Cardiac muscle cell (in vitro differentiated cells and primary cell): ENCODE data around the gene HIGD1B. TPM values are rescaled to one million over a fixed set of nuclear protein-coding genes. Genes with fewer than 3 reads are reported as not detected.

ENCODE experiments used
- DNase-seq, 2 donors: peaks; one replicate each; pipeline versions ENCODE4 v3.0.0 to v3.0.0-alpha.2; 2010 to 2017; ENCODE audit warnings: low read depth in 1 of 2, low spot score in 1 of 2
- H3K27ac ChIP-seq: fragments of 200-600 bp; sonication (generic); 2 replicates; pipeline ENCODE4 v1.5.1; 2016
- H3K27me3 ChIP-seq: fragments of 200-600 bp; sonication (generic); 2 replicates; pipeline ENCODE4 v1.6.0; 2016; ENCODE audit warnings: control low read depth
- H3K36me3 ChIP-seq: fragments of 200-600 bp; sonication (generic); 2 replicates; pipeline ENCODE4 v1.5.1; 2016; ENCODE audit warnings: control low read depth
- H3K4me1 ChIP-seq: fragments of 200-600 bp; sonication (generic); 2 replicates; pipeline ENCODE4 v1.8.1; 2017; ENCODE audit warnings: low read depth, mild to moderate bottlenecking, mixed run types
- H3K4me3 ChIP-seq: fragments of 200-600 bp; sonication (generic); 2 replicates; pipeline ENCODE4 v1.5.1; 2016; ENCODE audit warnings: mild to moderate bottlenecking
- H3K9me3 ChIP-seq: fragments of 200-600 bp; sonication (generic); 2 replicates; pipeline ENCODE4 v1.5.1; 2017; ENCODE audit warnings: low read depth, mild to moderate bottlenecking, control low read depth
- CTCF ChIP-seq: IDR thresholded peaks from 2 replicates; pipeline ENCODE4 v1.5.1; 2012; ENCODE audit warnings: low read depth, mild to moderate bottlenecking, low read length
- polyA plus RNA-seq: library from polyadenylated mRNA; unstranded; fragments of >200 nt; fragmentation: Nextera tagmentation; extraction: Ambion mirVana; gene quantifications from 2 replicates; pipeline ENCODE4 v1.2.1, GENCODE V29; 2016
- total RNA-seq: library from RNA; depleted of rRNA; stranded (reverse); fragments of >200 nt; gene quantifications from 2 replicates; pipeline ENCODE4 v1.2.3, GENCODE V29; 2016

Gene HIGD1B
- total and polyA plus RNA-seq, 2 experiments from 2014 or later: 0.55 TPM; not detected in 1

DNA sequence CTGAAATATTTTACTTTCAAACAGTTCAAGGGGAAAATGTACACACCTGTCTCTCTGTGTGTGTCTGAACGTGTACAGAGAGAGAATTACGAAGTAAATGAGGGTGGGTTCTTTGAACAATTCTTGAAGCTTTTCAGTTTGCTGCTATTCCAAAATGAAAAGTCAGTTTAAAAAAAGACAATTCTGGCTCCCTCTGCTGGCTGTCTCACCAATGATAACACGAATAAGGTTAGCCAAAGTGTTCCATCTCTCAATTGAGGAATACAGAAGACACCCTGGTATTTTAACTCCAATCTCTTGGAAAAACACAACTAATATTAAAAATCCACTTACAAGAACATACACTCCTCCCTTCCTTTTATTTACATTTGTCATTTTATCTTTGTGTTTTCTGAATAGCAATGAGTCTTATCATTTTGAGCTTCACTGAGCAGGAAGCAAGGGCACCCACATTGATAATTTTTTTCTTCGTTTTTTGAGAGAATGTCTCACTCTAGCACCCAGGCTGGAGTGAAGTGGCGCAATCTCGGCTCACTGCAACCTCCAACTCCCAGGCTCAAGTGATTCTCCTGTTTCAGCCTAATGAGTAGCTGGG is 31.0 kb downstream of the HIGD1B start:
- no peaks in the 10 kb centered on the region for H3K27me3 ChIP-seq
- H3K4me1 ChIP-seq: no peaks in the 10 kb centered on the region
- TF ChIP-seq CTCF: peak; percentile 69
- H3K27ac ChIP-seq: no peak overlapping the region
- peaks cover 63% of the 10 kb centered on the region for H3K36me3 ChIP-seq
- no peaks in the 10 kb centered on the region for H3K9me3 ChIP-seq
- no peak overlapping the region for H3K4me3 ChIP-seq
- peak; percentile 58 to 59 for DNase-seq

- Histone ChIP-seq H3K27ac (no peak overlapping the region), H3K9me3 (no peaks in the 10 kb centered on the region), H3K36me3 (peaks cover 65% of the 10 kb centered on the region), H3K4me1 (no peaks in the 10 kb centered on the region), H3K4me3 (no peak overlapping the region), H3K27me3 (no peaks in the 10 kb centered on the region)
- no peak for TF ChIP-seq CTCF
- no peak for DNase-seq
Measured at GRCh38 chr17:44879376-44879775, 31.7 kb downstream of the HIGD1B start.

DNA sequence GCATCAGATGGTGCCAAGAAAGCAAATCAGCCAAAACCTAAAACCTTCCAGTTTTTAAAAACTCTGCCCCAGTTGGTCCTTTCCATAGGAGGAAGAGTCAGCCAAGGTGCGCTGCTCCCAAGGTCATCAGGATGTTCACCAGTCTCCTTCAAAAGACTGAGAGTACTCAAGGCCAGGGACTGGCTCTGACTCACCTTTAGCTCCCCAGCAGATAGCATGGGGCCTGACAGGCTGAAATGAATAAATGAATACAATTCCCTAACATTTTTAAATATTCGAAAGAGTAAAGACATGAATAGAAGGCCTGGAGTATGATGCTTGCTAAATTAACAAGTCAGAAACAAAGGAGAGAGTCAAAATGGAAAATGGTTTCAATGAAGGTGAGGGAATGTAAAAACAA is 32.4 kb downstream of the HIGD1B start:
- DNase-seq: no peak
- TF ChIP-seq CTCF: no peak
- no peaks in the 10 kb centered on the region for H3K9me3 ChIP-seq
- no peak overlapping the region for H3K4me3 ChIP-seq
- H3K27ac ChIP-seq: no peak overlapping the region
- no peaks in the 10 kb centered on the region for H3K4me1 ChIP-seq
- peaks cover 66% of the 10 kb centered on the region for H3K36me3 ChIP-seq
- H3K27me3 ChIP-seq: no peaks in the 10 kb centered on the region

DNA sequence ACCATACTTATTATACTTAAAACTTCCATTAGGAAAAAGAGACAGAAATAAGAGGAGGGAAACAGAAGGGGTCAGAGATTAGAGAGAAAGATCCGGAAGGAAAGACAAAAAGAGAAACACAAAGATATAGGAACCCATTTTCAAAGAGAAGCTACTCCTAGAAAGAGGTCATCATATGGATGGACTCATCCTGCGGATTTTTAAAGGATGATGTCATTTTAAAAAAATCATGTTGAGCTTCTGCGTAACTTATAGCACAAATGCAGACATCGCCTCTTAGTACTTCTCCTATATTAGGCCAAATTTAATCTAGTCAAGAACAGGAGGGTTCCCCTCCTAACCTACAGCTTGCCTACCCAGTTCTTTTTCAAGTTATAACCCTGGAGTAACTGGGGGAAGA is 33.5 kb downstream of the HIGD1B start:
- Histone ChIP-seq H3K27ac (no peak overlapping the region), H3K4me3 (no peak overlapping the region), H3K4me1 (no peaks in the 10 kb centered on the region), H3K36me3 (peaks cover 69% of the 10 kb centered on the region), H3K9me3 (no peaks in the 10 kb centered on the region), H3K27me3 (no peaks in the 10 kb centered on the region)
- DNase-seq: no peak
- no peak for TF ChIP-seq CTCF

GRCh38 chr17:44884941-44885340 is 37.3 kb downstream of the HIGD1B start:
- H3K36me3 ChIP-seq: peaks cover 54% of the 10 kb centered on the region
- no peak for DNase-seq

More at GRCh38 chr17:44884941-44885340, 37.3 kb downstream of the HIGD1B start:
- TF ChIP-seq CTCF: no peak
- no peak overlapping the region for H3K4me3 ChIP-seq
- H3K9me3 ChIP-seq: no peaks in the 10 kb centered on the region
- no peaks in the 10 kb centered on the region for H3K27me3 ChIP-seq
- no peak overlapping the region for H3K27ac ChIP-seq
- peaks cover 3% of the 10 kb centered on the region for H3K4me1 ChIP-seq
